ENCODE data around the gene SULT2A1. TPM values are rescaled to one million over a fixed set of nuclear protein-coding genes. Genes with fewer than 3 reads are reported as not detected.

The SULT2A1 gene
- total RNA-seq, 1 donor from 2014 or later = 1.7 TPM

DNA sequence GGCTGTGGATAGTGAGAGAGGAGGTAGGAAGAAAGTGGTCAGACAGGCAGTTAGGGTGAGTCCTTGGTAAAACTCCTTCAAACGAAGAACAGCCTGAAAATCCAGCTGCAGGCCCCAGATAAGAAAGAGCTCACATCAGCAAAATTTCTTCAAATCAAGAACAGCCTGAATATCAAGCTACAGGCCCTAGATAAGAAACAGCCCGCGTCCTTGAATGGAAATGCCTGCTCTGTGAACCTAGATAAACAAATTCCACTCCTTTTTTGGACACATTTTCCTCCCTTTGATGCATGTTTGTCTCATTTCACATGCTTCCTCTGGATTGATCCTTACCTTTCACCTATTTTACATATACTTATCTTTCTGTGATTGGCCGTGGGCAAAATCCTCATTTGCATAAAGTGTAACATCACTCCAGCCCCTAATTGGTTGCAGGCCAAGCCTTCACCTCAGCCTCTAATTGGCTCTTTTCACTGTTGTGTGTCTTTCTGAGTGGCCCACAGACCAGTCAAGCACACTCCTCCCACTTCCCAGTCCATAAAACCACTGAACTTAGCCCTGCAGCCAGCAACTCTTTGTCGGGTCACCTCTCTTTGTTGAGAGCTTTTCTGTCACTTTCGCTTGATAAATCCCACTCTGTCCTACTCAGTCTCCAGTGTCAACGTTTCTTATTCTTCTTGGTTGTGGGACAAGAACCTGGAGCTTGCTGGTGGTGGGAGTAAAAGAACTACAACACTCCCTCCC is 6.0 kb upstream of the SULT2A1 start:
- DNase-seq (ENCODE audit: extremely low spot score in 2 of 2) = no peak
- no peak for TF ChIP-seq POLR2A (IDR thresholded peaks at IDR 0.05)
- TF ChIP-seq, protein P1, sequence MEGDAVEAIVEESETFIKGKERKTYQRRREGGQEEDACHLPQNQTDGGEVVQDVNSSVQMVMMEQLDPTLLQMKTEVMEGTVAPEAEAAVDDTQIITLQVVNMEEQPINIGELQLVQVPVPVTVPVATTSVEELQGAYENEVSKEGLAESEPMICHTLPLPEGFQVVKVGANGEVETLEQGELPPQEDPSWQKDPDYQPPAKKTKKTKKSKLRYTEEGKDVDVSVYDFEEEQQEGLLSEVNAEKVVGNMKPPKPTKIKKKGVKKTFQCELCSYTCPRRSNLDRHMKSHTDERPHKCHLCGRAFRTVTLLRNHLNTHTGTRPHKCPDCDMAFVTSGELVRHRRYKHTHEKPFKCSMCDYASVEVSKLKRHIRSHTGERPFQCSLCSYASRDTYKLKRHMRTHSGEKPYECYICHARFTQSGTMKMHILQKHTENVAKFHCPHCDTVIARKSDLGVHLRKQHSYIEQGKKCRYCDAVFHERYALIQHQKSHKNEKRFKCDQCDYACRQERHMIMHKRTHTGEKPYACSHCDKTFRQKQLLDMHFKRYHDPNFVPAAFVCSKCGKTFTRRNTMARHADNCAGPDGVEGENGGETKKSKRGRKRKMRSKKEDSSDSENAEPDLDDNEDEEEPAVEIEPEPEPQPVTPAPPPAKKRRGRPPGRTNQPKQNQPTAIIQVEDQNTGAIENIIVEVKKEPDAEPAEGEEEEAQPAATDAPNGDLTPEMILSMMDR (IDR thresholded peaks at IDR 0.05) = no peak
- no peak for TF ChIP-seq POLR2AphosphoS5 (IDR thresholded peaks at IDR 0.05; ENCODE audit: insufficient read depth in 1 of 2, low read depth in 1 of 2)
- no peak overlapping the region for H3K4me3 ChIP-seq
- H3K4me1 ChIP-seq = no peaks in the 10 kb centered on the region
- H3K9me3 ChIP-seq = no peaks in the 10 kb centered on the region
- H3K36me3 ChIP-seq = no peaks in the 10 kb centered on the region
- H3K27me3 ChIP-seq = no peaks in the 10 kb centered on the region
- intact Hi-C loops (cut with DNase I) = no loop called here
- H3K27ac ChIP-seq = no peak overlapping the region

DNA sequence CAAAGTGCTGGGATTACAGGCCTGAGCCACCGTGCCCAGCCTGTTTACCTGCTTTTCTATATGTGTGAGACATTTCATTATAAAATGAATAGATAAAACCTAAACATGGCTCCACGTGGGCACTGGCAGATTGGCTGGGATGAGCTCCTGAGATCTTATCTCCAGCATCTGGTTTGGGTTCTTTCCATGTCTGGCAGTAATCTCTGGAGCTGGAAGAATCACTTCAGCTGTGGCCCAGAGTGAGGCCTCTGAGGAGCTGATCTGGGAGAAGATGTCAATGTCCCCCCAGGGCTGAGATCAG is 5.5 kb upstream of the SULT2A1 start:
- intact Hi-C loops (cut with DNase I) = no loop called here
- no peaks in the 10 kb centered on the region for H3K36me3 ChIP-seq
- DNase-seq (ENCODE audit: extremely low spot score in 2 of 2) = no peak
- no peak overlapping the region for H3K27ac ChIP-seq
- H3K9me3 ChIP-seq = no peaks in the 10 kb centered on the region
- H3K27me3 ChIP-seq = no peaks in the 10 kb centered on the region
- H3K4me1 ChIP-seq = no peaks in the 10 kb centered on the region
- TF ChIP-seq POLR2A (IDR thresholded peaks at IDR 0.05) (no peak), POLR2AphosphoS5 (IDR thresholded peaks at IDR 0.05; ENCODE audit: insufficient read depth in 1 of 2, low read depth in 1 of 2) (no peak)
- TF ChIP-seq, protein P1 (IDR thresholded peaks at IDR 0.05) = no peak
- H3K4me3 ChIP-seq = no peak overlapping the region

DNA sequence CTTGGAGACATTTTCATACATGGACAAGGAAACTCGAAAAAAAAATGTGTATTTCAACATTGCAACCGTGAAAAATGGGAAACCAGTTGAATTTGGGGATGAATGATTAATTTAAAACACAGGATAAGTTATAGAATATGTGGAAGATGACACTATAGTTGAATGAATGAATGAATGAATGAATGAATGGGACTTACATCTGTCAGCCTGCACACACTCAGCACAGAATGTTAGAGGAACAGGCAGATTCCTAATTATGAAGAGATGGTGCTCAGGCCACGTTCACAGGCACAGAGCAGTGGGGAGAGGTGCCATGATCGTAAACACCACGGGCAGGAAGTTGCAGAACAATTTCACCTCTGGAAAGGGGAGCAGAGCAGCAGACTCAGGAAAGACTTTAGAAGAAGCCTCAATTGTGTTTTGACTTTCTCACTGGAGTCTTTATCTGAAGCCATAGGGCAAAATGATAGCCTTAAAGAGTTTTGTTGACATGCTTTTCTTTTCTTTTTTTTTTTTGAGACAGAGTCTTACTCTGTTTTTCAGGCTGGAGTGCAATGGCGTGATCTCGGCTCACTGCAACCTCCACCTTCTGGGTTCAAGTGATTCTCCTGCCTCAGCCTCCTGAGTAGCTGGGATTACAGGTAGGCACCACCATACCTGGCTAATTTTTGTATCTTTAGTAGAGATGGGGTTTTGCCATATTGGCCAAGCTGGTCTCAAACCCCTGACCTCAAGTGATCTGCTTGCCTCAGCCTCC is 4.9 kb upstream of the SULT2A1 start:
- no peak overlapping the region for H3K4me3 ChIP-seq
- no peaks in the 10 kb centered on the region for H3K36me3 ChIP-seq
- no peaks in the 10 kb centered on the region for H3K4me1 ChIP-seq
- H3K27ac ChIP-seq = no peak overlapping the region
- DNase-seq (ENCODE audit: extremely low spot score in 2 of 2) = no peak
- no peaks in the 10 kb centered on the region for H3K27me3 ChIP-seq
- intact Hi-C loops (cut with DNase I) = no loop called here
- TF ChIP-seq POLR2A (IDR thresholded peaks at IDR 0.05) (no peak), POLR2AphosphoS5 (IDR thresholded peaks at IDR 0.05; ENCODE audit: insufficient read depth in 1 of 2, low read depth in 1 of 2) (no peak)
- TF ChIP-seq, protein P1 (IDR thresholded peaks at IDR 0.05) = no peak
- no peaks in the 10 kb centered on the region for H3K9me3 ChIP-seq

DNA sequence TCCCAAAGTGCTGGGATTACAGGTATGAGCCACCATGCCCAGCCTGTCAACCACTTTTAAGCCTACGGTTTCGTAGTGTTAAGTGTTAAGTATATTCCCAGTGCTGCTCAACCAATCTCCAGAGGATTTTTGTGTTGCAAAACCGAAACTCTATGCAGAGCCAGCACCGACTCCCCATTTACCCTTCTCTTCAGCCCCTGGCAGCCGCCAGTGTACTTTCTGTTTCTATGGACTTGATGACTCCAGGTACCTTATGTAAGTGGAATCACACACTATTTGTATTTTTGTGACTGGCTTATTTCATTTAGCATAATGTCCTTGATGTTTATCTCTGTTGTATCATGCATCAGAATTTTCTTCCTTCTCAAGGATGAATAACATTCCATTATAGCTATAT is 1.1 kb downstream of the SULT2A1 start:
- no peaks in the 10 kb centered on the region for H3K9me3 ChIP-seq
- no peaks in the 10 kb centered on the region for H3K36me3 ChIP-seq
- H3K4me1 ChIP-seq = no peaks in the 10 kb centered on the region
- DNase-seq (ENCODE audit: extremely low spot score in 2 of 2) = no peak
- intact Hi-C loops (cut with DNase I) = no loop called here
- TF ChIP-seq POLR2AphosphoS5 (IDR thresholded peaks at IDR 0.05; ENCODE audit: insufficient read depth in 1 of 2, low read depth in 1 of 2) (no peak), POLR2A (IDR thresholded peaks at IDR 0.05) (no peak)
- TF ChIP-seq, protein P1 (IDR thresholded peaks at IDR 0.05) = no peak
- H3K27ac ChIP-seq = no peak overlapping the region
- no peak overlapping the region for H3K4me3 ChIP-seq
- H3K27me3 ChIP-seq = no peaks in the 10 kb centered on the region

DNA sequence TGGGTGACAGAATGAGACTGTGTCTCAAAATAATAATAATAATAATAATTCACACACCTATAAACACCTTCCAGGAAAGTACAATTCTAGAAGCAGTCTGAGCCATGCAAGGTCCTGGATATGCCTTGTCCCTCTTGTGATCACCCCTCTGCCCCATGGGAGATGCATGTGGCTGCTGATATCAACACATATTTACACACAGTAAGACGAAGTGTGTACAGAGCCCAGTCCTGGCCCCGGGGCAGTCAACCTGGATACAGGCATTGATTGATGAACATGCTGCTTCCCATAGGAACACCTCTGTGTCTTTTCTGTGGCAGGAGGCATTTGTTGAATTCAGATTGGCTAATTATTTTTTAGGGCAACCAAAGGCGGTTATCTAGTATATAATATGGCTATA is 3.2 kb downstream of the SULT2A1 start:
- Histone ChIP-seq H3K4me1 (no peaks in the 10 kb centered on the region), H3K4me3 (no peak overlapping the region), H3K27ac (no peak overlapping the region), H3K36me3 (no peaks in the 10 kb centered on the region), H3K27me3 (no peaks in the 10 kb centered on the region), H3K9me3 (no peaks in the 10 kb centered on the region)
- intact Hi-C loops (cut with DNase I) = no loop called here
- DNase-seq (ENCODE audit: extremely low spot score in 2 of 2) = no peak
- TF ChIP-seq POLR2A (IDR thresholded peaks at IDR 0.05) = no peak
- TF ChIP-seq, protein P1 (IDR thresholded peaks at IDR 0.05) = no peak
- no peak for TF ChIP-seq POLR2AphosphoS5 (IDR thresholded peaks at IDR 0.05; ENCODE audit: insufficient read depth in 1 of 2, low read depth in 1 of 2)
